Measurements from ENCODE around the gene ZFHX3. TPM values are rescaled to one million over a fixed set of nuclear protein-coding genes. Genes with fewer than 3 reads are reported as not detected.

ZFHX3 gene
- total RNA-seq, 1 donor from 2014 or later = 40.1 TPM

DNA sequence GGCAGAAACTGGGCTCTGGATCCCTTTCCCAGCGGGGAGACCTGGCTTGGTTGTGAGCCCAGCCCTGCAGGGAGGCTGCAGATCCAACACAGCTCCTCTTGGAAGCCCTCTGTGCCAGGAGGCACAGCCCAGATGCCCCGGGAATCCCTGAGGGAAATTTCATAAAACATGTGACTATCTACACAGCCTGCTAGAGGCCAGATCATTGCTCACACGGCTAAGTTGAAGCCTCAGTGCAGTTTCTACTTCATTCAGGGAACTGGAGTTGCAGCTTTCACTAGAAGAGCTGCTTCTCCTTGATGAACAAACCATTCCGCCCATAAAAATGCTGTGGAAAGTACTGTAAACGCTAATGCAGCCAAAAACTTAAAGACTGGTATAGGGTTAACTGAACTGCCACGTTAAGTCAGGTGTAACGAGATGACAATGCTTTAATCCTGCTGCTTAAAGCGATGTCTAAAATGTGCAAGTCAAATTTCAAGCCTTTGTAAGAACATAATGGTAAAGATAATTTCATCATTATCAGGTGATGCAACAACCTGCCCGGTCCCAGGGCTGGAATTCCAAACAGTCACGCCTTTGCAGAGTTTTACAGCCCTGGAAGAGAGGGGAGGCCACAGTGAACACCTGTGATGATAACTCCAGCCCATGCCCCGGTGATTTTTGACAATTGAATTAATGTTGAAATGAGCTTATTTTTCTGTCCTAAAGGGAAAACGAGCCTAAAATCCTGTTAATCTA is 172.5 kb downstream of the ZFHX3 start:
- no peak overlapping the region for H3K4me3 Mint-ChIP-seq
- H3K36me3 Mint-ChIP-seq (ENCODE audit: low read depth) = peaks cover 5% of the 10 kb centered on the region
- H3K27ac Mint-ChIP-seq (ENCODE audit: unreplicated experiment) = no peak overlapping the region
- peaks cover 2% of the 10 kb centered on the region for H3K9me3 Mint-ChIP-seq
- DNase-seq (ENCODE audit: low read depth, low spot score) = no peak
- peaks cover 48% of the 10 kb centered on the region for H3K4me1 Mint-ChIP-seq
- TF ChIP-seq, protein P1, sequence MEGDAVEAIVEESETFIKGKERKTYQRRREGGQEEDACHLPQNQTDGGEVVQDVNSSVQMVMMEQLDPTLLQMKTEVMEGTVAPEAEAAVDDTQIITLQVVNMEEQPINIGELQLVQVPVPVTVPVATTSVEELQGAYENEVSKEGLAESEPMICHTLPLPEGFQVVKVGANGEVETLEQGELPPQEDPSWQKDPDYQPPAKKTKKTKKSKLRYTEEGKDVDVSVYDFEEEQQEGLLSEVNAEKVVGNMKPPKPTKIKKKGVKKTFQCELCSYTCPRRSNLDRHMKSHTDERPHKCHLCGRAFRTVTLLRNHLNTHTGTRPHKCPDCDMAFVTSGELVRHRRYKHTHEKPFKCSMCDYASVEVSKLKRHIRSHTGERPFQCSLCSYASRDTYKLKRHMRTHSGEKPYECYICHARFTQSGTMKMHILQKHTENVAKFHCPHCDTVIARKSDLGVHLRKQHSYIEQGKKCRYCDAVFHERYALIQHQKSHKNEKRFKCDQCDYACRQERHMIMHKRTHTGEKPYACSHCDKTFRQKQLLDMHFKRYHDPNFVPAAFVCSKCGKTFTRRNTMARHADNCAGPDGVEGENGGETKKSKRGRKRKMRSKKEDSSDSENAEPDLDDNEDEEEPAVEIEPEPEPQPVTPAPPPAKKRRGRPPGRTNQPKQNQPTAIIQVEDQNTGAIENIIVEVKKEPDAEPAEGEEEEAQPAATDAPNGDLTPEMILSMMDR (conservative IDR thresholded peaks at IDR 0.05) = no peak
- no peaks in the 10 kb centered on the region for H3K27me3 Mint-ChIP-seq (ENCODE audit: low read depth)

DNA sequence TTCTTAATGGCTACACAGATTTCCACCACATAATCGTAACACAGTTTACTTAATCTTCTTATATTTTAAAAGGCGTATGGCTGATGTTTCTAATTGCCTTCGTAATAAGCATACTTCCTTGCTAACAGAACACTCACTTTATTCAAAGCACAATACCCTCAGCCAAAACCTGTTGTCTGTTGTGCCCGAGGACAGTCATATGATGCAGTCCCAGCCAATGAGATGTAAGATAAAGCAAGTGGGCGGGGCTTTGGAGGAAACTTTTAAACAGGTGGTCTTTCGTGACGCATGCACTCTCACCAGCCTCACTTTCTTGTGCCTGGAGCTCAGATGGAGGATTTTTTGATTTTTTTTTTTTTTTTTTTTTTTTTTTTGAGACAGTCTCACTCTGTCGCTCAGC is 174.1 kb downstream of the ZFHX3 start:
- peaks cover 2% of the 10 kb centered on the region for H3K9me3 Mint-ChIP-seq
- H3K36me3 Mint-ChIP-seq (ENCODE audit: low read depth) = peaks cover 5% of the 10 kb centered on the region
- H3K27ac Mint-ChIP-seq (ENCODE audit: unreplicated experiment) = no peak overlapping the region
- peaks cover 43% of the 10 kb centered on the region for H3K4me1 Mint-ChIP-seq
- H3K27me3 Mint-ChIP-seq (ENCODE audit: low read depth) = no peaks in the 10 kb centered on the region
- TF ChIP-seq, protein P1 (conservative IDR thresholded peaks at IDR 0.05) = no peak
- DNase-seq (ENCODE audit: low read depth, low spot score) = no peak
- no peak overlapping the region for H3K4me3 Mint-ChIP-seq

DNA sequence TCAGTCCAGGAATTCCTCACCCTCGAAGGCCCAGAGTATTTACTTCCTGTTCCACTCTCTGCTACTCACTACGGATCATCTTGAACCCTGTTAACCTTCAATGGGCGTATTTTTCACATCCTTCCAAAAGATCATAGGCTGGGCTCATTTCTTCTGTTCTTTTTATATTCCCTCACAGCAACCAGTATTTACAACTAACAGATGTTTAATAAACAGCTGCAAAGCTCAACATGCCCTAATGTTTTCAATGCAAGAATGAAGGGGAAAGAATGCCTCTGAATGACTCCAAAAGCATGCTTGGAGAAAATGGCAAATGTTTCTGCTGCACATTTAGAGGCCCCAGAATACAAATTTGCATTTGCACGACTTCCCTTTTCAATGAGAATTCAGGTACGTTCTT is 174.9 kb downstream of the ZFHX3 start:
- no peak overlapping the region for H3K4me3 Mint-ChIP-seq
- TF ChIP-seq, protein P1 (conservative IDR thresholded peaks at IDR 0.05) = no peak
- peaks cover 10% of the 10 kb centered on the region for H3K36me3 Mint-ChIP-seq (ENCODE audit: low read depth)
- H3K4me1 Mint-ChIP-seq = peaks cover 34% of the 10 kb centered on the region
- H3K27me3 Mint-ChIP-seq (ENCODE audit: low read depth) = no peaks in the 10 kb centered on the region
- peaks cover 2% of the 10 kb centered on the region for H3K9me3 Mint-ChIP-seq
- DNase-seq (ENCODE audit: low read depth, low spot score) = no peak
- H3K27ac Mint-ChIP-seq (ENCODE audit: unreplicated experiment) = no peak overlapping the region

DNA sequence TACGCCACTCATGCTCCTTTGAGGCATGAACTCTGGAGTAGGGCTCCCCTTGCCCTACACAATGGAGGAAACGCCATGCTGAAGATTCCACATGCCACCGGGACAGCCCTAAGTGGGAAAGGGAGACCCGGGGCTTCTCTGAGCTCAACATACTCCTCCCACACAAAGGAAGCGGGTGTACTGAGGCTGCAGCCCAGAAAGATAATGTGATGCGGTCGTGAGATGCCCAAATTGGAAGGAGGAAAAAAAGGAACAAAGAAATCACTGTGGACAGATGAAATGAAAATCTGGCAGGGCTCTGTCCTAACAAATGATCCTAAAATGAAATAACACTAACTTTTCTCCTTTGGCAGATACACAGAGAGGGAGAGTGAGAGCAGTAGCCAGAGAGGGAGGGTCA is 182.1 kb downstream of the ZFHX3 start:
- TF ChIP-seq, protein P1 (conservative IDR thresholded peaks at IDR 0.05) = no peak
- Mint-ChIP-seq H3K4me1 (peaks cover 33% of the 10 kb centered on the region), H3K36me3 (ENCODE audit: low read depth) (peaks cover 22% of the 10 kb centered on the region), H3K27ac (ENCODE audit: unreplicated experiment) (peak overlapping the region; percentile 78), H3K9me3 (no peaks in the 10 kb centered on the region), H3K4me3 (no peak overlapping the region), H3K27me3 (ENCODE audit: low read depth) (no peaks in the 10 kb centered on the region)
- DNase-seq (ENCODE audit: low read depth, low spot score) = no peak

DNA sequence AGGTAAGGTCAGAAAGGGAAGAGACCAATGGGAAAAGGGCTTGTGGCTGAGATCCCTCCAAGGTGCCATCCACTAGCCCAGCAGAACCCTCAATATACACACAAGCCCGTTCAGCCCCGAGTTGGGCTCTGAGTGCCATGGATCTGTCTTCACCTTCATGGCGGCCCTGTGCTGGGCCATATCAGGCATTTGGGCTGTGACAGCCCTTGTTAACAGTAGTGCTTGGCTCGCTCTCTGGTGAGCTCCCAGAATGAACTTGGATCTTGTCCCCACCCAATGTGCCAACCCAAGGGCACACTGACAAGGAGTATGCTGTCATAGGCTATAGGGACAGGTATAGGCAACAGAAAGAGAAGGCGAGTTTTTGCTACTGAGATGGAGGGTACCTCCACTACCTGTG is 182.7 kb downstream of the ZFHX3 start:
- Mint-ChIP-seq H3K9me3 (no peaks in the 10 kb centered on the region), H3K27me3 (ENCODE audit: low read depth) (no peaks in the 10 kb centered on the region), H3K4me1 (peaks cover 38% of the 10 kb centered on the region), H3K36me3 (ENCODE audit: low read depth) (peaks cover 22% of the 10 kb centered on the region), H3K27ac (ENCODE audit: unreplicated experiment) (no peak overlapping the region), H3K4me3 (no peak overlapping the region)
- TF ChIP-seq, protein P1 (conservative IDR thresholded peaks at IDR 0.05) = no peak
- no peak for DNase-seq (ENCODE audit: low read depth, low spot score)
